B cell (primary cell): Measurements from ENCODE around the gene TNFRSF1B. TPM values are rescaled to one million over a fixed set of nuclear protein-coding genes. Genes with fewer than 3 reads are reported as not detected.

Experiments used
- ATAC-seq: fragments of 200-7000 bp; cut with Tn5 transposase; one replicate; pipeline ENCODE4 v1.10.0; 2021; ENCODE audit warnings: low read depth, mild to moderate bottlenecking, moderate number of reproducible peaks, moderate library complexity
- CTCF ChIA-PET: fragments of 350-600 bp; sonication (Branson Sonifier 250); formaldehyde crosslinking; loops from one replicate; lab custom pipeline; 2021; ENCODE audit warnings: antibody characterized with exemption, inconsistent platforms; lab: Charles Lee
- POLR2A ChIA-PET: fragments of 350-600 bp; sonication (Branson Sonifier 250); formaldehyde crosslinking; loops from one replicate; lab custom pipeline; 2021; ENCODE audit warnings: antibody characterized with exemption; lab: Charles Lee
- DNase-seq: peaks from one replicate; pipeline ENCODE4 v3.0.0; 2013
- H2AFZ ChIP-seq: 2 replicates; pipeline ENCODE4 v1.6.1; 2012; ENCODE audit warnings: mild to moderate bottlenecking, low read depth, low read length; ENCODE audit not compliant: insufficient read depth, poor library complexity, severe bottlenecking
- H3K27ac ChIP-seq, 2 donors: 1 replicate in 1 of 2; 2 replicates in 1 of 2; pipeline ENCODE4 v1.5.1; 2012 to 2013; ENCODE audit warnings: low read length in 2 of 2, mild to moderate bottlenecking in 2 of 2, moderate library complexity in 1 of 2
- H3K27me3 ChIP-seq, 4 experiments: fragments of 200-600 bp in 1 of 4; sonication (generic) in 1 of 4; replicated peaks in 1 of 4; 1 replicate in 2 of 4; 2 replicates in 2 of 4; pipeline versions ENCODE4 v1.6.1 to v1.7.0; 2013 to 2016; ENCODE audit warnings: low read length in 3 of 4, mild to moderate bottlenecking in 2 of 4, mixed read lengths in 1 of 4, moderate library complexity in 1 of 4; ENCODE audit not compliant: insufficient read depth in 4 of 4, control insufficient read depth in 3 of 4; ENCODE audit errors: control extremely low read depth in 1 of 4
- H3K36me3 ChIP-seq, 2 experiments: replicated peaks in 1 of 2; 1 replicate in 1 of 2; 2 replicates in 1 of 2; pipeline versions ENCODE4 v1.6.1 to v1.7.1; 2013; ENCODE audit warnings: low read length in 1 of 2; ENCODE audit not compliant: insufficient read depth in 2 of 2, control insufficient read depth in 1 of 2; ENCODE audit errors: control extremely low read depth in 1 of 2, extremely low read depth in 1 of 2
- H3K4me1 ChIP-seq, 2 donors: fragments of 200-600 bp in 1 of 2; sonication (generic) in 1 of 2; 1 replicate in 1 of 2; 2 replicates in 1 of 2; pipeline versions ENCODE4 v1.5.1 to v1.6.1; 2013 to 2017; ENCODE audit warnings: low read length in 2 of 2; ENCODE audit not compliant: control insufficient read depth in 2 of 2, insufficient read depth in 2 of 2
- H3K4me2 ChIP-seq: replicated peaks from 2 replicates; pipeline ENCODE3; 2012; ENCODE audit warnings: mild to moderate bottlenecking, low read depth, low read length; ENCODE audit not compliant: poor library complexity, severe bottlenecking
- H3K4me3 ChIP-seq, 5 experiments: fragments of 200-600 bp in 1 of 5; sonication (generic) in 1 of 5; 1 replicate in 3 of 5; 2 replicates in 2 of 5; pipeline versions ENCODE4 v1.5.1 to v1.7.0; 2011 to 2016; ENCODE audit warnings: low read length in 4 of 5, mild to moderate bottlenecking in 4 of 5, low read depth in 2 of 5, control low read depth in 1 of 5, moderate library complexity in 1 of 5; ENCODE audit not compliant: insufficient read depth in 1 of 5; ENCODE audit errors: control extremely low read depth in 1 of 5, extremely low read depth in 1 of 5
- H3K79me2 ChIP-seq: fragments of 200-600 bp; sonication (generic); one replicate; pipeline ENCODE4 v1.6.0; 2016; ENCODE audit warnings: low read length; ENCODE audit not compliant: control insufficient read depth, insufficient read depth
- H3K9ac ChIP-seq: fragments of 200-600 bp; sonication (generic); 2 replicates; pipeline ENCODE4 v1.6.1; 2017; ENCODE audit warnings: mild to moderate bottlenecking, low read length, moderate library complexity
- H3K9me3 ChIP-seq, 3 donors: one replicate each; pipeline versions ENCODE4 v1.6.1 to v1.7.1; 2013; ENCODE audit warnings: low read length in 2 of 3; ENCODE audit not compliant: control insufficient read depth in 2 of 3, insufficient read depth in 1 of 3; ENCODE audit errors: control extremely low read depth in 1 of 3
- H4K20me1 ChIP-seq: 2 replicates; pipeline ENCODE4 v1.6.0; 2012; ENCODE audit warnings: mild to moderate bottlenecking, low read length; ENCODE audit not compliant: insufficient read depth, control insufficient read depth, poor library complexity, severe bottlenecking
- H3K27ac Mint-ChIP-seq: one replicate; pipeline ENCODE4 v1.8.0; 2021; ENCODE audit warnings: mixed read lengths
- H3K27me3 Mint-ChIP-seq: one replicate; pipeline ENCODE4 v1.8.0; 2021; ENCODE audit warnings: mixed read lengths
- H3K4me1 Mint-ChIP-seq: one replicate; pipeline ENCODE4 v1.8.0; 2021; ENCODE audit warnings: mixed read lengths
- H3K4me3 Mint-ChIP-seq: one replicate; pipeline ENCODE4 v1.8.0; 2021; ENCODE audit warnings: mixed read lengths
- H3K9me3 Mint-ChIP-seq: one replicate; pipeline ENCODE4 v1.8.0; 2022; ENCODE audit warnings: mixed read lengths; ENCODE audit not compliant: insufficient read depth
- EZH2 ChIP-seq: IDR thresholded peaks from 2 replicates; pipeline ENCODE4 v1.6.1; 2012; ENCODE audit warnings: borderline replicate concordance, low read depth, mild to moderate bottlenecking, moderate library complexity, low read length; ENCODE audit not compliant: insufficient read depth, poor library complexity, severe bottlenecking
- WGBS: methylation state at CpG from one replicate; pipeline ENCODE4 v1.1.5; 2013; ENCODE audit warnings: missing lambda C conversion rate; ENCODE audit not compliant: insufficient coverage; 5-methylcytosine and 5-hydroxymethylcytosine counted together
- intact Hi-C: fragments of 100-400 bp; cut with micrococcal nuclease; formaldehyde crosslinking; loops from one replicate; pipeline ENCODE4 v1.10.0; 2022
- polyA plus RNA-seq: library from polyadenylated mRNA; depleted of rRNA; stranded (reverse); fragments of >200 nt; gene quantifications from 2 replicates; pipeline ENCODE4 v1.2.3, GENCODE V29; 2012
- total RNA-seq, 2 donors: library from RNA; stranded (reverse); fragments of 120-200 nt in 1 of 2; gene quantifications; 1 replicate in 1 of 2; 2 replicates in 1 of 2; pipeline versions ENCODE4 v1.2.3 to v1.2.4, GENCODE V29; 2013 to 2022
- TF ChIP-seq, protein P1 (sequence below): fragments of 200-600 bp; IDR thresholded peaks from one replicate; pipeline ENCODE4 v1.8.0; 2022; ENCODE audit warnings: antibody characterized with exemption, mild to moderate bottlenecking

The TNFRSF1B gene
- total and polyA plus RNA-seq, 2 donors (not counting 1 experiment from before 2014, with no cell fraction given) = 37.7 to 99.4 TPM

DNA sequence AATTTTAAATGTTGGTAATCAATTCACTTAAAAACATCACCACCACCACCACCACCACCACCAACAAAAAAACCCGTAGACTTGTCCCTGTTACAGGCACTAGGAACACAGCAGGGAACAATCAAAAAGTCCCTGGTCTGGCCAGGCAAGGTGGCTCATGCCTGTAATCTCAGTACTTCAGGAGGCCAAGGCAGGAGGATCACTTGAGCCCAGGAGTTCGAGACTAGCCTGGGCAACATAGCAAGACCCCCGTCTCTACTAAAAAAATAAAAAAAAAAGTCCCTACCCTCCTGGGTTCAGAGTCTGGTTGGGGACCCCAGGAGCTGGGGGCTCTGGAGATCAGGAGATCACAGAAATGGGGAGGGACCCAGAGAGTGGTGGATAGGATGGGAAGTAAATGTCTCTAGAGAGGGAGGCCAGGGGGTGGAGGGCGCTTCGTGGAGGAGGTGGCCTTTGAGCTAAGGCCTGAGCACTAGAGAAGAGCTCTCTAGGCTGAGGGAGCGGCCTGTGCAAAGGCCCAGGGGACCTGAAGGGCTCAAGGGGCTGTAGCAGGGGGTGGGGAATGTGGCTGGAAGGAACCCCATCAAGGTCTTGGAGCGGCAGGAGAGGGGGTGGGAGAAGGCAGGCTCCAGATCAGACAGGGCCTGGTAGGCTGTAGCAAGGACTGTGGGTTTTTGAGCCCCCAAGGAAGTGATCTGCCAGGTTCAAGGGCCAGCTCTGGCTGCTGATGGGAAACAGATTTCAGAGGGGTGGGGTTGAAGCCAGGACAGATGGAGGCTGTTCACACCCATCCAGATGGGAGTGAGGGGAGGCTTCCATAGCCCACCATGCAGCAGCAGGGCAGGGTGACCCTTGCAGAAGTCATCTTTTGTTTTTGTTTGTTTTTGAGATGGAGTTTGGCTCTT lies 38.2 kb downstream of the TNFRSF1B start:
- H3K4me1 Mint-ChIP-seq = peaks cover 67% of the 10 kb centered on the region
- Histone ChIP-seq H3K9ac (no peak overlapping the region), H3K4me1 (peaks cover 16 to 65% of the 10 kb centered on the region in 2 donors), H2AFZ (no peak overlapping the region), H3K4me2 (no peak overlapping the region), H3K27me3 (no peaks in the 10 kb centered on the region), H3K79me2 (no peaks in the 10 kb centered on the region), H3K4me3 (no peak overlapping the region), H3K9me3 (no peaks in the 10 kb centered on the region), H3K36me3 (peaks cover 0 to 39% of the 10 kb centered on the region in 2 experiments), H4K20me1 (no peaks in the 10 kb centered on the region), H3K27ac (peak overlapping the region in 1 of 2 donors; percentile 35)
- H3K9me3 Mint-ChIP-seq = no peaks in the 10 kb centered on the region
- no peak for DNase-seq
- intact Hi-C loops = no loop called here
- peak overlapping the region; percentile 82 for H3K27ac Mint-ChIP-seq
- no peak overlapping the region for H3K4me3 Mint-ChIP-seq
- no peak for ATAC-seq
- no peaks in the 10 kb centered on the region for H3K27me3 Mint-ChIP-seq
- TF ChIP-seq EZH2 = no peak
- TF ChIP-seq, protein P1, sequence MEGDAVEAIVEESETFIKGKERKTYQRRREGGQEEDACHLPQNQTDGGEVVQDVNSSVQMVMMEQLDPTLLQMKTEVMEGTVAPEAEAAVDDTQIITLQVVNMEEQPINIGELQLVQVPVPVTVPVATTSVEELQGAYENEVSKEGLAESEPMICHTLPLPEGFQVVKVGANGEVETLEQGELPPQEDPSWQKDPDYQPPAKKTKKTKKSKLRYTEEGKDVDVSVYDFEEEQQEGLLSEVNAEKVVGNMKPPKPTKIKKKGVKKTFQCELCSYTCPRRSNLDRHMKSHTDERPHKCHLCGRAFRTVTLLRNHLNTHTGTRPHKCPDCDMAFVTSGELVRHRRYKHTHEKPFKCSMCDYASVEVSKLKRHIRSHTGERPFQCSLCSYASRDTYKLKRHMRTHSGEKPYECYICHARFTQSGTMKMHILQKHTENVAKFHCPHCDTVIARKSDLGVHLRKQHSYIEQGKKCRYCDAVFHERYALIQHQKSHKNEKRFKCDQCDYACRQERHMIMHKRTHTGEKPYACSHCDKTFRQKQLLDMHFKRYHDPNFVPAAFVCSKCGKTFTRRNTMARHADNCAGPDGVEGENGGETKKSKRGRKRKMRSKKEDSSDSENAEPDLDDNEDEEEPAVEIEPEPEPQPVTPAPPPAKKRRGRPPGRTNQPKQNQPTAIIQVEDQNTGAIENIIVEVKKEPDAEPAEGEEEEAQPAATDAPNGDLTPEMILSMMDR = no peak
- 95% methylated on average over 5 of the region's 7 CpGs for WGBS
- POLR2A ChIA-PET = interaction anchor here (1.0 to 1.4 kb wide), 3 partner anchors 28 to 80 kb away, joined by 3 to 4 read pairs (median 4); no protein-coding TSS in a partner anchor
- CTCF ChIA-PET = interaction anchor here (0.7 to 17.5 kb wide), 6 partner anchors 8 to 82 kb away, joined by 3 to 685 read pairs (median 4); no protein-coding TSS in a partner anchor
